Natural killer cell treated with Interleukin-12 subunit alpha and Interleukin-12 subunit beta and Interleukin-15 and Interleukin-18, amount 100 ng/mL, for 72 hours (primary cell): ENCODE measurements around the gene FCN2. TPM values are rescaled to one million over a fixed set of nuclear protein-coding genes. Genes with fewer than 3 reads are reported as not detected.
A peak's percentile ranks its signal among the peaks of the same experiment; 100 is the strongest.

Experiments
- ATAC-seq, 2 donors: fragments of 150-1000 bp; cut with Tn5 transposase in 1 of 2; sonication (Bioruptor Pico), chemical (Tn5 transposase) in 1 of 2; 2 replicates each; pipeline ENCODE4 v1.10.0; 2021
- DNase-seq: peaks from one replicate; pipeline ENCODE4 v3.0.0; 2022; ENCODE audit warnings: low spot score
- H3K27ac Mint-ChIP-seq, 2 donors: 1 replicate in 1 of 2; 2 replicates in 1 of 2; pipeline ENCODE4 v1.8.0; 2022; ENCODE audit warnings: mixed read lengths in 2 of 2, mild to moderate bottlenecking in 1 of 2, moderate library complexity in 1 of 2
- H3K27me3 Mint-ChIP-seq, 2 donors: 1 replicate in 1 of 2; 2 replicates in 1 of 2; pipeline ENCODE4 v1.8.0; 2022; ENCODE audit warnings: mixed read lengths in 2 of 2
- H3K36me3 Mint-ChIP-seq: one replicate; pipeline ENCODE4 v1.8.0; 2022; ENCODE audit warnings: mixed read lengths
- H3K4me1 Mint-ChIP-seq, 2 donors: 1 replicate in 1 of 2; 2 replicates in 1 of 2; pipeline ENCODE4 v1.8.0; 2022; ENCODE audit warnings: low read depth in 2 of 2, mixed read lengths in 2 of 2, mild to moderate bottlenecking in 1 of 2
- H3K4me3 Mint-ChIP-seq: one replicate; pipeline ENCODE4 v1.8.0; 2022; ENCODE audit warnings: mixed read lengths
- H3K9me3 Mint-ChIP-seq: 2 replicates; pipeline ENCODE4 v1.8.0; 2022; ENCODE audit warnings: mixed read lengths
- total RNA-seq, 2 donors: library from RNA; stranded (reverse); gene quantifications; one replicate each; pipeline ENCODE4 v1.2.3, GENCODE V29; 2022

FCN2 gene
- total RNA-seq, 2 donors from 2014 or later = not detected

- peak; percentile 16 for DNase-seq
- no peak for ATAC-seq
- no peaks in the 10 kb centered on the region for H3K9me3 Mint-ChIP-seq
- no peaks in the 10 kb centered on the region for H3K4me1 Mint-ChIP-seq
- peaks cover 2 to 10% of the 10 kb centered on the region in 2 donors for H3K27me3 Mint-ChIP-seq
- no peak overlapping the region for H3K4me3 Mint-ChIP-seq
- H3K27ac Mint-ChIP-seq = no peak overlapping the region
- H3K36me3 Mint-ChIP-seq = no peaks in the 10 kb centered on the region
Measured at GRCh38 chr9:134936346-134937163, 55.9 kb downstream of the FCN2 start.

Other genes starting within 250 kb of the FCN2 start
- not detected for gene COL5A1, start 239.0 kb upstream of the FCN2 start, total RNA-seq
- gene FCN1, start 37.1 kb downstream of the FCN2 start, total RNA-seq = not detected
- gene OLFM1, start 206.9 kb downstream of the FCN2 start, total RNA-seq = not detected